GDM1 (cell line): Measurements from ENCODE around the gene WBP11.

ENCODE experiments used
- DNase-seq: peaks from one replicate; lab custom pipeline; 2025; lab: John Stamatoyannopoulos, UW

Gene WBP11

GRCh38 chr12:14824012-14824634 is 20.8 kb upstream of the WBP11 start:
- DNase-seq = no peak

- DNase-seq = no peak
Observed at GRCh38 chr12:14814014-14814413, 10.7 kb upstream of the WBP11 start, which contains the start of gene SMCO3. SMCO3 (minus strand) TSS chr12:14814182; CDS start chr12:14806680, 7,502 bp downstream.

GRCh38 chr12:14811486-14811885 is 8.2 kb upstream of the WBP11 start:
- no peak for DNase-seq

DNA sequence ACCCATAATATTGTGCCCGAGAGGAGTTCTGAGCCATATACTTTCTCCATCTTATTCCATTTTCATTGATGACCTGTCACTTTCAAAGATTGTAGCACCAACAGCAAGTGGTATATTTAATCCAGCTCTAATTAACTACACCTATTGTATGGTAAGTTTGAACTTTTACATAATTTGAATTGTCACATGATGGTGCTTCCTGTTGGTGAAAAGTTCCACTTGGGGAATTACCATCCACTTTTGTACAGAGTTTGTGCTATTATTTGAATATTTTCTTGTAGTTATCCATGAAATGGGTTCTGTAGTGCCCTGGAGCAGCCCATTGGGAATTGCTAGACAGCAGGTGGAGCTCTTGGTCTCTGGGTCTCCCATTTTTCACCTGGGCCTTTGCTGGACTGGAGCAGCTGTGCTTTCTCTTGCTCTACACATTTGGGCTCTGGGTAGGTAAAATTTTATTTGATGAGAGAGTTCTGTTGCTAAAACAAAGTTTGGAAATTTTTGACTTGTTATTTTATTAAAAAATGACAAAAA is 7.7 kb upstream of the WBP11 start:
- DNase-seq = no peak

GRCh38 chr12:14810167-14810952 is 7.1 kb upstream of the WBP11 start:
- DNase-seq = no peak

GRCh38 chr12:14803830-14804160 is 517 bp upstream of the WBP11 start:
- no peak for DNase-seq

DNA sequence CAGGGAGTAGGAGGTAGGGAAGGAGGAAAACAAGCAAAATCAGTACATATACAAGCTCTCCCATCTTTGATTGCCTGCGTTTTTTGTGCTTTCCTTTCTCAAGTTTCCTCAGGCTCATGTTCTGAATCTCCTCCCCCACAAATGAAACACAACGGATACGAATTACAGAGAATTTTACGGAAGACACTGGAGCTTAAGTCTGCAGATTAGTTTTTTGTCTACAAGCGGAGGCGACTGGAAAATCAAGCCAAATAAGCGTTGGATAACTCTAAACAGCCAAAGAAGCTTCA is 612 bp downstream of the WBP11 start:
- no peak for DNase-seq

- DNase-seq = no peak
Observed at GRCh38 chr12:14802247-14802646, 1.0 kb downstream of the WBP11 start.

GRCh38 chr12:14795028-14795448 is 8.2 kb downstream of the WBP11 start:
- DNase-seq = no peak

GRCh38 chr12:14785568-14785967 is 17.7 kb downstream of the WBP11 start:
- no peak for DNase-seq

- DNase-seq = no peak
Observed at GRCh38 chr12:14784471-14784870, 18.8 kb downstream of the WBP11 start.

DNA sequence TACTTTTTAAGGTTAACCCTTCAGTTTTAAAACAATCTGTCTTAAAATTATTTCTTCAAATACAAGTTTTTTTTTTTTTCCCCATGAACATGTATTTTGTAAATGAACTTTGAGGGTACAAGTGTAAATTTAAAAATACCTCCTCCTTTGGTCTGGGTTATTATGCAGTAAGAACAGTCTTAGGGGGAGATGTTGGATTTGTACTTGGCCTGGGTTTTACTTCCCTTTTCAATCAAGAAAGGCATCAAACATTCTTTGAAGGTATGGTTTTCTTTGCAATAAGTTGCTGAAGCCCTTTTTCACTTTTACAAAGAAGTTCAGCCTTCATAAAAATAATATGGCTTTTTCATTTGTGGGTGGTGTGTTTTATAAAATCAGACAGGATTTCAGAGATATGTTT is 20.5 kb downstream of the WBP11 start:
- no peak for DNase-seq

GRCh38 chr12:14781563-14781962 is 21.7 kb downstream of the WBP11 start:
- no peak for DNase-seq

GRCh38 chr12:14780859-14781258 is 22.4 kb downstream of the WBP11 start:
- DNase-seq = no peak

GRCh38 chr12:14779834-14780233 is 23.4 kb downstream of the WBP11 start:
- no peak for DNase-seq

GRCh38 chr12:14777271-14777670 is 26.0 kb downstream of the WBP11 start:
- no peak for DNase-seq

DNA sequence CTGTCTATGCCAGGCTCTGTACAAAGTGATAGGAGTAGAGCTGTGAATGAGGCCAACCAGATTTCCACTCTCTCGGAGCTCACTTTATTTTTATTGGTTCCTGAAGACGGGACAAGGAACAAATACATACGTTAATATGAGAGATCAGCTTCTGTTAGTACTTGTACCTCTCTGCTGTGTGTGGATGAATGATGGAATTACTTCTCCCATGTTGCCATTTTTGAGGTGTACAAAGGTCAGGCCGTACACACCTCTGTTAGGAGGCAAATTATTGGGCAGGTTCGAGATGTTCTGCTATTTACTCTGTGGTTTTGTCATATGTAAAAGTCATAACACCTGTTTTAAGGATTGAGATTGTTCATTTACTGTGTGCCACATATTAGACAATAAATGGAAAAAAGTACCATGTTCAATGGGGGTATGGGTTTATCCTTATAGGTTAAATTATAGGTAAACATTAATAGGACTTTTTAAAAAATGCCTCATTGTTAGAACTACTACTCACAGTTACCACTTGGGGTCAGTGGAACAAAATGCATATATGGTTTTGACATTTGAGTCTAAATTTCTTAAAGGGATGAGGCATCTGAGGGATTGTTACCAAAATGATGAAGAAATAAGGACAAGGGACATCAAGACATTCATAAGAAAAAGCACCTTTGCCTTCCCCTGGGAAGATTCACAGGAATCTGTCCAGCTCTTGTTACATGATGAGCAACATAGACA is 26.9 kb downstream of the WBP11 start:
- DNase-seq = no peak

GRCh38 chr12:14775636-14775980 is 27.7 kb downstream of the WBP11 start:
- no peak for DNase-seq

- no peak for DNase-seq
Observed at GRCh38 chr12:14774906-14775635, 28.2 kb downstream of the WBP11 start.

- no peak for DNase-seq
Observed at GRCh38 chr12:14774074-14774905, 29.0 kb downstream of the WBP11 start.

- no peak for DNase-seq
Observed at GRCh38 chr12:14773685-14774073, 29.6 kb downstream of the WBP11 start.

GRCh38 chr12:14772946-14773345 is 30.3 kb downstream of the WBP11 start:
- DNase-seq = no peak
